Putamen (tissue), 1 donor: ENCODE results near the gene GAL.
A peak's percentile ranks its signal among the peaks of the same experiment; 100 is the strongest.

ENCODE experiments used
- DNase-seq: peaks from one replicate; pipeline ENCODE4 v3.0.0-alpha.2; 2016; ENCODE audit warnings: low spot score

Gene GAL

GRCh38 chr11:68659158-68659921 lies 25.0 kb upstream of the GAL start:
- DNase-seq = peak; percentile 16

GRCh38 chr11:68660066-68660810 lies 24.1 kb upstream of the GAL start:
- DNase-seq = no peak

- DNase-seq = no peak
Observed at GRCh38 chr11:68661014-68661413, 23.3 kb upstream of the GAL start.

GRCh38 chr11:68661697-68662603 lies 22.4 kb upstream of the GAL start:
- no peak for DNase-seq

- no peak for DNase-seq
Observed at GRCh38 chr11:68663482-68664010, 20.8 kb upstream of the GAL start.

- no peak for DNase-seq
Observed at GRCh38 chr11:68664141-68664540, 20.2 kb upstream of the GAL start.

- no peak for DNase-seq
Observed at GRCh38 chr11:68664906-68665305, 19.4 kb upstream of the GAL start.

GRCh38 chr11:68665436-68665835 lies 18.9 kb upstream of the GAL start:
- DNase-seq = no peak

GRCh38 chr11:68666849-68667248 lies 17.5 kb upstream of the GAL start:
- DNase-seq = no peak

- no peak for DNase-seq
Observed at GRCh38 chr11:68667511-68668500, 16.5 kb upstream of the GAL start.

GRCh38 chr11:68669301-68670090 lies 14.8 kb upstream of the GAL start:
- no peak for DNase-seq

- DNase-seq = no peak
Observed at GRCh38 chr11:68670208-68670992, 13.9 kb upstream of the GAL start.

GRCh38 chr11:68673306-68673945 lies 10.9 kb upstream of the GAL start:
- DNase-seq = no peak

- no peak for DNase-seq
Observed at GRCh38 chr11:68673991-68674390, 10.4 kb upstream of the GAL start.

GRCh38 chr11:68674461-68674860 lies 9.9 kb upstream of the GAL start:
- DNase-seq = no peak

GRCh38 chr11:68677432-68677831 lies 6.9 kb upstream of the GAL start:
- no peak for DNase-seq

- DNase-seq = no peak
Observed at GRCh38 chr11:68678031-68678441, 6.3 kb upstream of the GAL start.

GRCh38 chr11:68680541-68681231 lies 3.7 kb upstream of the GAL start:
- no peak for DNase-seq
